Measurements from ENCODE around the gene BCKDHB. TPM values are rescaled to one million over a fixed set of nuclear protein-coding genes. Genes with fewer than 3 reads are reported as not detected.

BCKDHB gene
- total RNA-seq, 1 donor from 2014 or later: 14.3 TPM

DNA sequence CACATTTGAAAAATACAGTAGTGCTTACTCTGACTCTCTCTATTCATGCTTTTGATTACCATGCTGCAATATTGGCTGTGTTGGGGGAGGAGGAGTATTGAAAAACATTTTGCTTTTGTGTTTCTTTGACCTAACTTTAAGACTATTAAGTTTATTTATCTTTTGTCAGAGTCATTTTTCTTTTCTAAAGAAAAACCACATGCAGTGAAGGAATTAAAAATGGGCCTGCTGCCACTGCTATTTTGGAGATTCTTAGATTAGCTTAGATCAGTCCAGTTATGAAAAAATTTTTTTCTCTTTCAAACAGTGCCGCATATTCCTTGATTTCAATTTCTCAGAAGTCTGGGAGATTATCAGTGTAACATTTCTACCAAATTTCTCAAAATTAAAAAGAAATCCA, 36.1 kb downstream of the BCKDHB start:
- peaks cover 5 to 26% of the 10 kb centered on the region in 2 donors for H3K4me1 ChIP-seq
- no peaks in the 10 kb centered on the region for H3K27me3 ChIP-seq
- DNase-seq (ENCODE audit: low spot score in 2 of 2): no peak
- peak overlapping the region; percentile 51 to 74 for H3K27ac ChIP-seq
- intact Hi-C loops (cut with DNase I): loop anchor here (2.0 kb wide), 1 partner anchor 36 kb away; the partner anchor contains the start of gene BCKDHB
- H3K9me3 ChIP-seq: no peaks in the 10 kb centered on the region
- H3K4me3 ChIP-seq: no peak overlapping the region
- TF ChIP-seq, protein P1, sequence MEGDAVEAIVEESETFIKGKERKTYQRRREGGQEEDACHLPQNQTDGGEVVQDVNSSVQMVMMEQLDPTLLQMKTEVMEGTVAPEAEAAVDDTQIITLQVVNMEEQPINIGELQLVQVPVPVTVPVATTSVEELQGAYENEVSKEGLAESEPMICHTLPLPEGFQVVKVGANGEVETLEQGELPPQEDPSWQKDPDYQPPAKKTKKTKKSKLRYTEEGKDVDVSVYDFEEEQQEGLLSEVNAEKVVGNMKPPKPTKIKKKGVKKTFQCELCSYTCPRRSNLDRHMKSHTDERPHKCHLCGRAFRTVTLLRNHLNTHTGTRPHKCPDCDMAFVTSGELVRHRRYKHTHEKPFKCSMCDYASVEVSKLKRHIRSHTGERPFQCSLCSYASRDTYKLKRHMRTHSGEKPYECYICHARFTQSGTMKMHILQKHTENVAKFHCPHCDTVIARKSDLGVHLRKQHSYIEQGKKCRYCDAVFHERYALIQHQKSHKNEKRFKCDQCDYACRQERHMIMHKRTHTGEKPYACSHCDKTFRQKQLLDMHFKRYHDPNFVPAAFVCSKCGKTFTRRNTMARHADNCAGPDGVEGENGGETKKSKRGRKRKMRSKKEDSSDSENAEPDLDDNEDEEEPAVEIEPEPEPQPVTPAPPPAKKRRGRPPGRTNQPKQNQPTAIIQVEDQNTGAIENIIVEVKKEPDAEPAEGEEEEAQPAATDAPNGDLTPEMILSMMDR (IDR thresholded peaks at IDR 0.05): no peak
- H3K36me3 ChIP-seq: no peaks in the 10 kb centered on the region

DNA sequence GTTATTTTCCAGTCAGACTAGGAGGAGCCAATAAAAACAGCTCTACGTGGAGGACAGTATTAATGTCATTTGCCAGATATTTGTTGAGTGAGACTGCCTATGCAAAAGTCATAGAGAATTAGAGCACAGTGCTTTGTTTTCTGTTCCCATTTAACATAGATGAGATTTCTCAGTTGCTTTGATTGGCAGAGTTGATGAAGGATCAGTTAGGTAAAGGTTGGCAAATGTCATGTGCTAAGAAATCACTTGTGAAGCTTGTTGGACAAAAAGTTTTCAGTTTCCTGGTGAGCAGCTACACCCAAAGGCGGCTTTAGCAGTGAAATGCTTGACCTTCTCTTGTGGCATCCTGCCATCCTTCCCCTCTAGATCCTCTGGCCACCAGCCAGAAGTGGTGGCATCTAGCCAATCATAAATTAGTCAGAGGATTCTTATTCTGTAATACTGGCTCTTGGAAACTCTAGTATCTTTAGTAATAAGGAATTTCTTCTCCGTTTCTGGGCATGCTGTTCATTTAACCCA, 37.0 kb downstream of the BCKDHB start:
- TF ChIP-seq, protein P1 (IDR thresholded peaks at IDR 0.05): no peak
- Histone ChIP-seq H3K9me3 (no peaks in the 10 kb centered on the region), H3K4me1 (peaks cover 5 to 26% of the 10 kb centered on the region in 2 donors), H3K4me3 (peak overlapping the region in 1 of 2 donors; percentile 28), H3K27me3 (no peaks in the 10 kb centered on the region), H3K36me3 (no peaks in the 10 kb centered on the region), H3K27ac (peak overlapping the region; percentile 51 to 74)
- intact Hi-C loops (cut with DNase I): loop anchor here (2.0 kb wide), 1 partner anchor 37 kb away; the partner anchor contains the start of gene BCKDHB
- DNase-seq (ENCODE audit: low spot score in 2 of 2): peak in 1 of 2 donors; percentile 93

DNA sequence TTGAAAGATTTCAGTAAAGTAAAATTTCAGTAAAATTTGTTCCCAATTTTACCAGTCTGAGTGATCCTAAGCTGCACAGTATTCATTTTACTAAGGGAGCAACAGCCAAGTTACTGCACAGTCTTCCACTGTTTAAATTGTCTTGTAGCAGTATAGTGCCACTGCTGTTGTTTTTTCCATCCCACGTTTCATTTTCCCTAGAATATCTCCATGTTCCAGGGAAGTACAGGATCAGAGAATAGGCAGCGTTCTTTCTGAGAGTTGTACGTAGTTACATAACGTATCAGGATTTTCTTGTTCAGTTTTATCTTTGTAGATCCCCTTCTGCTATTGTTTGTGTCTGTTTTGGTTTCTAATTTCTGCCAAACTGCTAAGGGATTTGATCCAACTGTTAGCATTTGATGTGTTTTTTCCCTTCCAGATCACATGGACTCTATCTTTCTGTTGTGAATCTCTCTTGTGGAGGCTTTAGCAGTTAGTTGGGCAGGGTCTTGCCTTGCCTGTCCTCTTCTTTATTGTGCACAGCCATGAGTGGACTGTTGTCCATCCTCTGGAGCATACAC, 38.4 kb downstream of the BCKDHB start:
- TF ChIP-seq, protein P1 (IDR thresholded peaks at IDR 0.05): no peak
- no peak for DNase-seq (ENCODE audit: low spot score in 2 of 2)
- Histone ChIP-seq H3K9me3 (no peaks in the 10 kb centered on the region), H3K4me1 (peaks cover 5 to 26% of the 10 kb centered on the region in 2 donors), H3K4me3 (no peak overlapping the region), H3K27me3 (no peaks in the 10 kb centered on the region), H3K36me3 (no peaks in the 10 kb centered on the region), H3K27ac (no peak overlapping the region)
- intact Hi-C loops (cut with DNase I): no loop called here

DNA sequence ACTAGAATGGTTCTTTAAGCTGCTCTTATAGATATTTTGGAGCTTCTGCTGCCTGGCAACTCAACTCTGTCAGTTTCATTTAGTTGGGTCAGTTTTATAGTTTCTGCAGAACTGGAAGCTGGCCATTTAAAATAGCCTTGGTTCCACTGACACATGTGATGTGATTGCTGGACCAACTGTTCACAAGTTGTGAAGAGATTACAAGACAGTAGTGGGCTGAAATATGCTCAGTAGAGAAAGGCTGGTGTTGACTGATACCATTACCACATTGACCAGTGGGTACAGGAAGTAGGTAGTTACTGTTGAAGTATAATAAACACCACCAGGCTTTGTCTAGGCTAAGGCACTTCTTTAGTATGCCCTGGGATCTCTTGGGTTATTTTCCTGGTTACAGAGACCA, 39.0 kb downstream of the BCKDHB start:
- no peaks in the 10 kb centered on the region for H3K27me3 ChIP-seq
- H3K9me3 ChIP-seq: no peaks in the 10 kb centered on the region
- intact Hi-C loops (cut with DNase I): no loop called here
- H3K4me3 ChIP-seq: no peak overlapping the region
- H3K4me1 ChIP-seq: peaks cover 5 to 26% of the 10 kb centered on the region in 2 donors
- DNase-seq (ENCODE audit: low spot score in 2 of 2): no peak
- TF ChIP-seq, protein P1 (IDR thresholded peaks at IDR 0.05): no peak
- H3K27ac ChIP-seq: no peak overlapping the region
- H3K36me3 ChIP-seq: no peaks in the 10 kb centered on the region

DNA sequence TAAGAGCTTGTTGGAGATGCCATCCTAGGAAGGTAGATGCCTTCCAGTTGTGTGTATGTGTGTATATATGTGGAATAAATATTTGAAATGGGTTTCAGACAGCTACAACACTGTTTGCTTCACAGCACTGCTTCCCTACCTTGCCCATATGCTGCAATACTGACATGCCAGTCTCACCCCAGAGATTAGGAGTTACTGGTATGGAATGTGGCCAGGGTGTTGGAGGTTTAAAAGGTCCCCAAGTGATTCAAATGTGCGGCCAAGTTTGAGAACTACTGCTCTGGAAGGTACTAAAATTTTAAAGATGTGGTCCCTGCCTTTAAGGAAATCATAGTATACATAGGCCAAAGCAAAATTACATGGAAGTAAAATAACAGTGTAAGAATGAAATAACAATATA, 39.5 kb downstream of the BCKDHB start:
- Histone ChIP-seq H3K4me3 (no peak overlapping the region), H3K27me3 (no peaks in the 10 kb centered on the region), H3K36me3 (no peaks in the 10 kb centered on the region), H3K27ac (no peak overlapping the region), H3K4me1 (peaks cover 5 to 26% of the 10 kb centered on the region in 2 donors), H3K9me3 (no peaks in the 10 kb centered on the region)
- TF ChIP-seq, protein P1 (IDR thresholded peaks at IDR 0.05): no peak
- no peak for DNase-seq (ENCODE audit: low spot score in 2 of 2)
- intact Hi-C loops (cut with DNase I): no loop called here

Data from ascending aorta (tissue), 2 donors.